ENCODE data around the gene CD19.

DNA sequence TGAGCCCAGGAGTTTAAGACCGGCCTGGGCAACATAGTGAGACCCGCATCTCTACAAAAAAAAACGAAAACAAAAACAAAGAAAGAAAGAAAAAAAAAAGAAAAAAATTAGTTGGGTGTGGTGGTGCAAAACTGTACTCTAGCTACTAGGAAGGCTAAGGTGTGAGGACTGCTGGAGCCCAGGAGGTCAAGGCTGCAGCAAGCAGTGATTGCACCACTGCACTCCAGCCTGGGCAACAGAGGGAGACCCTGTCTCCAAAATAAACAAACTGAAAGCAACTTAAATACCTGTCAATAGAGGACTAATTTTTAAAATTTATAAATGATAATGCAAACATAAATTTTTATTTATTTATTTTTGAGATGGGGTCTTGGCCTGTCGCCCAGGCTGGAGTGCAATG, 36.2 kb upstream of the CD19 start:
- TF ChIP-seq, protein P1, sequence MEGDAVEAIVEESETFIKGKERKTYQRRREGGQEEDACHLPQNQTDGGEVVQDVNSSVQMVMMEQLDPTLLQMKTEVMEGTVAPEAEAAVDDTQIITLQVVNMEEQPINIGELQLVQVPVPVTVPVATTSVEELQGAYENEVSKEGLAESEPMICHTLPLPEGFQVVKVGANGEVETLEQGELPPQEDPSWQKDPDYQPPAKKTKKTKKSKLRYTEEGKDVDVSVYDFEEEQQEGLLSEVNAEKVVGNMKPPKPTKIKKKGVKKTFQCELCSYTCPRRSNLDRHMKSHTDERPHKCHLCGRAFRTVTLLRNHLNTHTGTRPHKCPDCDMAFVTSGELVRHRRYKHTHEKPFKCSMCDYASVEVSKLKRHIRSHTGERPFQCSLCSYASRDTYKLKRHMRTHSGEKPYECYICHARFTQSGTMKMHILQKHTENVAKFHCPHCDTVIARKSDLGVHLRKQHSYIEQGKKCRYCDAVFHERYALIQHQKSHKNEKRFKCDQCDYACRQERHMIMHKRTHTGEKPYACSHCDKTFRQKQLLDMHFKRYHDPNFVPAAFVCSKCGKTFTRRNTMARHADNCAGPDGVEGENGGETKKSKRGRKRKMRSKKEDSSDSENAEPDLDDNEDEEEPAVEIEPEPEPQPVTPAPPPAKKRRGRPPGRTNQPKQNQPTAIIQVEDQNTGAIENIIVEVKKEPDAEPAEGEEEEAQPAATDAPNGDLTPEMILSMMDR (IDR thresholded peaks at IDR 0.05; ENCODE audit: low read depth, low read length): no peak
- no peak for TF ChIP-seq MYC (IDR thresholded peaks at IDR 0.05; ENCODE audit: low read depth, low read length)
- TF ChIP-seq, protein P2, sequence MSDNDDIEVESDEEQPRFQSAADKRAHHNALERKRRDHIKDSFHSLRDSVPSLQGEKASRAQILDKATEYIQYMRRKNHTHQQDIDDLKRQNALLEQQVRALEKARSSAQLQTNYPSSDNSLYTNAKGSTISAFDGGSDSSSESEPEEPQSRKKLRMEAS (IDR thresholded peaks at IDR 0.05; ENCODE audit: low read depth, low read length): no peak

Data from NB4 (cell line).